H9 (cell line): ENCODE measurements around the gene TOGARAM2. TPM values are rescaled to one million over a fixed set of nuclear protein-coding genes. Genes with fewer than 3 reads are reported as not detected.

Experiments
- DNase-seq: peaks from one replicate; pipeline ENCODE4 v3.0.0-alpha.2; 2017
- H2AFZ ChIP-seq: one replicate; pipeline ENCODE4 v1.6.1; 2013; ENCODE audit warnings: mild to moderate bottlenecking, low read length, control low read depth, moderate library complexity
- H2AK5ac ChIP-seq: 2 replicates; pipeline ENCODE4 v1.6.1; 2013; ENCODE audit warnings: low read length, control low read depth, mixed read lengths; ENCODE audit not compliant: insufficient read length
- H2BK120ac ChIP-seq: one replicate; pipeline ENCODE4 v1.6.1; 2013; ENCODE audit warnings: low read depth, mild to moderate bottlenecking, low read length, control low read depth, inconsistent platforms; ENCODE audit not compliant: poor library complexity, severe bottlenecking
- H2BK12ac ChIP-seq: 2 replicates; pipeline ENCODE4 v1.6.1; 2013; ENCODE audit warnings: low read length, control low read depth, mixed read lengths, low read depth; ENCODE audit not compliant: insufficient read length
- H2BK15ac ChIP-seq: 2 replicates; pipeline ENCODE4 v1.6.1; 2013; ENCODE audit warnings: low read depth, low read length, control low read depth
- H2BK20ac ChIP-seq: one replicate; pipeline ENCODE4 v1.6.1; 2013; ENCODE audit warnings: low read depth, mild to moderate bottlenecking, low read length, control low read depth, inconsistent platforms; ENCODE audit not compliant: poor library complexity, severe bottlenecking
- H2BK5ac ChIP-seq: 2 replicates; pipeline ENCODE4 v1.6.1; 2013; ENCODE audit warnings: low read length, control low read depth, mixed read lengths; ENCODE audit not compliant: insufficient read length
- H3K14ac ChIP-seq: 2 replicates; pipeline ENCODE4 v1.6.1; 2013; ENCODE audit warnings: low read length, control low read depth; ENCODE audit not compliant: insufficient read depth
- H3K18ac ChIP-seq: 2 replicates; pipeline ENCODE4 v1.6.1; 2013; ENCODE audit warnings: low read depth, mild to moderate bottlenecking, mixed read lengths, low read length, control low read depth; ENCODE audit not compliant: insufficient read length
- H3K23ac ChIP-seq: 2 replicates; pipeline ENCODE4 v1.6.1; 2013; ENCODE audit warnings: low read length, control low read depth, mixed read lengths, low read depth; ENCODE audit not compliant: insufficient read length
- H3K23me2 ChIP-seq: 2 replicates; pipeline ENCODE4 v1.6.1; 2013; ENCODE audit warnings: low read depth, mild to moderate bottlenecking, mixed read lengths, low read length, control low read depth; ENCODE audit not compliant: insufficient read length, poor library complexity, severe bottlenecking
- H3K27ac ChIP-seq: 2 replicates; pipeline ENCODE4 v1.5.1; 2013; ENCODE audit warnings: low read length, control low read depth, mixed read lengths, low read depth; ENCODE audit not compliant: insufficient read length
- H3K27me3 ChIP-seq: 2 replicates; pipeline ENCODE4 v1.6.1; 2013; ENCODE audit warnings: low read length, control low read depth, inconsistent platforms; ENCODE audit not compliant: insufficient read depth
- H3K4ac ChIP-seq: 2 replicates; pipeline ENCODE4 v1.6.1; 2013; ENCODE audit warnings: low read depth, mild to moderate bottlenecking, control low read depth, inconsistent platforms, low read length, moderate library complexity
- H3K4me1 ChIP-seq: 2 replicates; pipeline ENCODE4 v1.6.1; 2013; ENCODE audit warnings: low read length, control low read depth, inconsistent platforms; ENCODE audit not compliant: insufficient read depth
- H3K4me2 ChIP-seq: 2 replicates; pipeline ENCODE4 v1.6.1; 2013; ENCODE audit warnings: low read length, control low read depth, mixed read lengths; ENCODE audit not compliant: insufficient read length, insufficient read depth
- H3K56ac ChIP-seq: 2 replicates; pipeline ENCODE4 v1.6.1; 2013; ENCODE audit warnings: low read depth, mild to moderate bottlenecking, mixed read lengths, low read length, control low read depth; ENCODE audit not compliant: insufficient read length
- H3K79me1 ChIP-seq: 2 replicates; pipeline ENCODE4 v1.6.1; 2013; ENCODE audit warnings: low read depth, mild to moderate bottlenecking, moderate library complexity, low read length, control low read depth, inconsistent platforms; ENCODE audit not compliant: insufficient read depth, poor library complexity, severe bottlenecking
- H3K79me2 ChIP-seq: 2 replicates; pipeline ENCODE4 v1.6.1; 2013; ENCODE audit warnings: low read length, control low read depth, inconsistent platforms; ENCODE audit not compliant: insufficient read depth
- H3K9ac ChIP-seq: 2 replicates; pipeline ENCODE4 v1.6.1; 2013; ENCODE audit warnings: low read length, control low read depth, mixed read lengths; ENCODE audit not compliant: insufficient read length; ENCODE audit errors: extremely low read depth
- H3K9me3 ChIP-seq: one replicate; pipeline ENCODE4 v1.6.1; 2013; ENCODE audit warnings: low read depth, low read length, inconsistent platforms; ENCODE audit not compliant: control insufficient read depth
- H3T11ph ChIP-seq: one replicate; pipeline ENCODE4 v1.6.1; 2013; ENCODE audit warnings: mild to moderate bottlenecking, low read length, control low read depth, inconsistent platforms
- H4K20me1 ChIP-seq: one replicate; pipeline ENCODE4 v1.6.1; 2013; ENCODE audit not compliant: control insufficient read depth, insufficient read length, insufficient read depth
- H4K5ac ChIP-seq: 2 replicates; pipeline ENCODE4 v1.6.1; 2013; ENCODE audit warnings: low read depth, mild to moderate bottlenecking, mixed read lengths, low read length, control low read depth; ENCODE audit not compliant: insufficient read length
- H4K8ac ChIP-seq: replicated peaks from 2 replicates; pipeline ENCODE4 v1.6.1; 2013; ENCODE audit warnings: low read length, control low read depth, mixed read lengths, low read depth; ENCODE audit not compliant: insufficient read length
- H4K91ac ChIP-seq: 2 replicates; pipeline ENCODE4 v1.6.1; 2013; ENCODE audit warnings: low read depth, mild to moderate bottlenecking, moderate library complexity, mixed read lengths, low read length, control low read depth; ENCODE audit not compliant: insufficient read length
- H3K27ac Mint-ChIP-seq, 3 experiments: 2 replicates in 2 of 3; 3 replicates in 1 of 3; pipeline ENCODE4 v1.8.0; 2020 to 2021; ENCODE audit warnings: mixed read lengths in 3 of 3, mild to moderate bottlenecking in 1 of 3, moderate library complexity in 1 of 3
- H3K27me3 Mint-ChIP-seq: 2 replicates; pipeline ENCODE4 v1.8.0; 2021; ENCODE audit warnings: low read depth, mild to moderate bottlenecking, moderate library complexity, mixed read lengths
- H3K36me3 Mint-ChIP-seq, 3 experiments: 2 replicates in 2 of 3; 3 replicates in 1 of 3; pipeline ENCODE4 v1.8.0; 2020 to 2021; ENCODE audit warnings: low read depth in 3 of 3, mixed read lengths in 3 of 3; ENCODE audit not compliant: insufficient read depth in 1 of 3
- H3K4me1 Mint-ChIP-seq, 2 experiments: 2 replicates each; pipeline ENCODE4 v1.8.0; 2020; ENCODE audit warnings: mixed read lengths in 2 of 2
- H3K4me3 Mint-ChIP-seq, 2 experiments: 2 replicates in 1 of 2; 3 replicates in 1 of 2; pipeline ENCODE4 v1.8.0; 2020 to 2021; ENCODE audit warnings: mild to moderate bottlenecking in 2 of 2, mixed read lengths in 2 of 2, moderate library complexity in 1 of 2
- H3K9me3 Mint-ChIP-seq, 2 experiments: 2 replicates in 1 of 2; 3 replicates in 1 of 2; pipeline ENCODE4 v1.8.0; 2020; ENCODE audit warnings: mild to moderate bottlenecking in 2 of 2, mixed read lengths in 2 of 2, moderate library complexity in 1 of 2
- CTCF ChIP-seq: fragments of 200-600 bp; sonication (generic); conservative IDR thresholded peaks from 3 replicates; pipeline ENCODE4 v1.8.0; 2021; ENCODE audit warnings: antibody characterized with exemption, mild to moderate bottlenecking
- WGBS: extraction: QIAGEN DNeasy Blood & Tissue Kit; methylation state at CpG from one replicate; pipeline ENCODE4 v1.1.7; 2013; ENCODE audit warnings: missing lambda C conversion rate, low lambda C conversion rate, mixed read lengths; ENCODE audit not compliant: insufficient read length; ENCODE audit errors: extremely low coverage; 5-methylcytosine and 5-hydroxymethylcytosine counted together
- total RNA-seq: library from RNA; stranded (reverse); gene quantifications from 2 replicates; pipeline ENCODE4 v1.2.1, GENCODE V29; 2021

TOGARAM2 gene
- total RNA-seq, 1 experiment from 2014 or later = 0.83 TPM

- Mint-ChIP-seq H3K9me3 (no peaks in the 10 kb centered on the region), H3K27me3 (peaks cover 2% of the 10 kb centered on the region), H3K36me3 (no peaks in the 10 kb centered on the region), H3K4me3 (no peak overlapping the region; a peak in 1 of 5 replicates), H3K4me1 (peaks cover 24 to 29% of the 10 kb centered on the region in 2 experiments), H3K27ac (peak overlapping the region in 2 of 3 experiments; percentile 62 to 85; a peak in 2 of 7 replicates)
- Histone ChIP-seq H3K9me3 (no peaks in the 10 kb centered on the region), H3K79me2 (no peaks in the 10 kb centered on the region), H2BK15ac (no peak overlapping the region), H2AFZ (no peak overlapping the region), H2AK5ac (no peak overlapping the region), H4K20me1 (no peaks in the 10 kb centered on the region), H2BK12ac (no peak overlapping the region), H4K91ac (no peak overlapping the region), H3K27me3 (no peaks in the 10 kb centered on the region), H3K27ac (no peak overlapping the region), H3K79me1 (no peaks in the 10 kb centered on the region), H3T11ph (no peak overlapping the region), H3K23ac (no peak overlapping the region), H3K9ac (no peak overlapping the region), H3K18ac (no peak overlapping the region), H3K4me1 (no peaks in the 10 kb centered on the region; the same call in 1 of the 2 replicates), H3K23me2 (no peaks in the 10 kb centered on the region), H2BK20ac (no peak overlapping the region), H2BK120ac (no peak overlapping the region), H3K14ac (no peak overlapping the region; the same call in 1 of the 2 replicates), H3K4ac (no peak overlapping the region), H4K8ac (no peak overlapping the region), H3K56ac (no peak overlapping the region), H2BK5ac (no peak overlapping the region), H4K5ac (no peak overlapping the region), H3K4me2 (no peak overlapping the region)
- TF ChIP-seq CTCF = no peak
- WGBS = no CpG with 5 or more reads among the region's 19 CpGs
- DNase-seq = no peak
Measured at GRCh38 chr2:29011418-29012060, 30.4 kb downstream of the TOGARAM2 start.
